Mesendoderm (in vitro differentiated cells): ENCODE measurements around the gene ARHGEF4.

Source experiments
- DNase-seq: peaks from one replicate; pipeline ENCODE4 v3.0.0; 2013
- H2AK5ac ChIP-seq: 2 replicates; pipeline ENCODE4 v1.6.1; 2013; ENCODE audit warnings: low read length, inconsistent platforms
- H2BK120ac ChIP-seq: 2 replicates; pipeline ENCODE4 v1.6.1; 2013; ENCODE audit warnings: low read depth, mild to moderate bottlenecking, low read length, moderate library complexity, mixed read lengths
- H2BK15ac ChIP-seq: replicated peaks from 2 replicates; pipeline ENCODE4 v1.6.1; 2013; ENCODE audit warnings: low read depth, mild to moderate bottlenecking, moderate library complexity
- H2BK5ac ChIP-seq: 2 replicates; pipeline ENCODE4 v1.6.1; 2013; ENCODE audit warnings: low read length, inconsistent platforms
- H3K18ac ChIP-seq: 2 replicates; pipeline ENCODE4 v1.6.1; 2013; ENCODE audit warnings: mild to moderate bottlenecking, low read length, mixed read lengths
- H3K23ac ChIP-seq: one replicate; pipeline ENCODE4 v1.6.1; 2013; ENCODE audit warnings: low read length
- H3K27ac ChIP-seq: 2 replicates; pipeline ENCODE4 v1.5.1; 2013; ENCODE audit warnings: low read depth, mild to moderate bottlenecking, inconsistent platforms, low read length, moderate library complexity
- H3K27me3 ChIP-seq: 2 replicates; pipeline ENCODE4 v1.6.1; 2013; ENCODE audit warnings: low read length, control low read depth, mild to moderate bottlenecking, inconsistent platforms; ENCODE audit not compliant: insufficient read depth, poor library complexity
- H3K36me3 ChIP-seq: 2 replicates; pipeline ENCODE4 v1.6.1; 2013; ENCODE audit warnings: low read length, inconsistent platforms; ENCODE audit not compliant: control insufficient read depth, insufficient read depth
- H3K4ac ChIP-seq: one replicate; pipeline ENCODE4 v1.6.1; 2013; ENCODE audit warnings: low read depth, mild to moderate bottlenecking, low read length, moderate library complexity
- H3K4me1 ChIP-seq: 2 replicates; pipeline ENCODE4 v1.6.1; 2013; ENCODE audit warnings: low read depth, low read length, inconsistent platforms; ENCODE audit not compliant: control insufficient read depth
- H3K4me2 ChIP-seq: 2 replicates; pipeline ENCODE4 v1.6.1; 2013; ENCODE audit warnings: low read length
- H3K4me3 ChIP-seq: 2 replicates; pipeline ENCODE4 v1.5.1; 2013; ENCODE audit warnings: mild to moderate bottlenecking, low read length
- H3K56ac ChIP-seq: one replicate; pipeline ENCODE4 v1.6.1; 2013; ENCODE audit warnings: low read length
- H3K79me1 ChIP-seq: 2 replicates; pipeline ENCODE4 v1.6.1; 2013; ENCODE audit warnings: low read length, inconsistent platforms
- H3K79me2 ChIP-seq: 2 replicates; pipeline ENCODE4 v1.6.1; 2013; ENCODE audit warnings: mild to moderate bottlenecking, low read length; ENCODE audit not compliant: control insufficient read depth, insufficient read depth
- H3K9ac ChIP-seq: 2 replicates; pipeline ENCODE4 v1.6.1; 2013; ENCODE audit warnings: low read length, inconsistent platforms
- H4K5ac ChIP-seq: one replicate; pipeline ENCODE4 v1.6.1; 2013; ENCODE audit warnings: low read length
- H4K8ac ChIP-seq: one replicate; pipeline ENCODE4 v1.6.1; 2013; ENCODE audit warnings: low read depth, mild to moderate bottlenecking, control low read depth, low read length, moderate library complexity
- WGBS: extraction: QIAGEN DNeasy Blood & Tissue Kit; methylation state at CpG from one replicate; pipeline ENCODE4 v1.1.7; 2013; ENCODE audit warnings: low lambda C conversion rate, missing lambda C conversion rate; ENCODE audit not compliant: insufficient coverage; ENCODE audit errors: extremely low coverage; 5-methylcytosine and 5-hydroxymethylcytosine counted together

Gene ARHGEF4

GRCh38 chr2:130951018-130951417 lies 114.3 kb downstream of the ARHGEF4 start:
- no peak overlapping the region for H3K4me3 ChIP-seq
- H3K23ac ChIP-seq: no peak overlapping the region
- no peak for DNase-seq
- no peak overlapping the region for H2BK15ac ChIP-seq
- no peak overlapping the region for H4K5ac ChIP-seq
- H3K4me2 ChIP-seq: no peak overlapping the region
- H3K9ac ChIP-seq: no peak overlapping the region
- no peak overlapping the region for H3K4ac ChIP-seq
- no peaks in the 10 kb centered on the region for H3K4me1 ChIP-seq
- H4K8ac ChIP-seq: no peak overlapping the region
- H2BK120ac ChIP-seq: no peak overlapping the region
- no peak overlapping the region for H2AK5ac ChIP-seq
- no peaks in the 10 kb centered on the region for H3K27me3 ChIP-seq
- no peaks in the 10 kb centered on the region for H3K36me3 ChIP-seq
- H3K27ac ChIP-seq: no peak overlapping the region
- H2BK5ac ChIP-seq: no peak overlapping the region
- H3K79me2 ChIP-seq: no peaks in the 10 kb centered on the region
- H3K56ac ChIP-seq: no peak overlapping the region
- H3K18ac ChIP-seq: no peak overlapping the region
- no peaks in the 10 kb centered on the region for H3K79me1 ChIP-seq

DNA sequence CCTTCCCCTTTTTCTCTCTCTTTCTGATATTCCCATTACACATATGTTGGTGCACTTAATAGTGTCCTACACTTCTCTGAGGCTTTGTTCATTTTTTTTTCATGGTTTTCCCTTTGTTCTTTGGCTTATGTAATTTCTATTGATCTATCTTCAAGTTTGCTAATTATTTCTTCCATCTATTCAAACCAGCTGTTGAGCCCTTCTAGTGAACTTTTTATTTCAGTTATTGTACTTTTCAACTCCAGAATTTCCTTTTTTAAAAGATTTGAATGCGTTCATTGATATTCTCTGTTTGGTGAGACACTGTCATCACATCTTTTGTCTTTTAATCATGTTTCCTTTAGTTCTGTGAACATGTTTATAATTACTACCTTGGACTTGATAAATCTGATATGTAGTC lies 118.2 kb downstream of the ARHGEF4 start:
- H3K79me1 ChIP-seq: no peaks in the 10 kb centered on the region
- WGBS: no CpG with 5 or more reads among the region's 1 CpG
- H3K4me2 ChIP-seq: no peak overlapping the region

GRCh38 chr2:130957915-130958314 lies 121.2 kb downstream of the ARHGEF4 start:
- no peaks in the 10 kb centered on the region for H3K79me1 ChIP-seq
- H3K27ac ChIP-seq: no peak overlapping the region
- no peak overlapping the region for H4K8ac ChIP-seq
- no CpG with 5 or more reads among the region's 2 CpGs for WGBS
- no peak overlapping the region for H2BK120ac ChIP-seq
- no peaks in the 10 kb centered on the region for H3K79me2 ChIP-seq
- no peak overlapping the region for H3K23ac ChIP-seq
- H2BK15ac ChIP-seq: no peak overlapping the region
- H3K18ac ChIP-seq: no peak overlapping the region
- H2AK5ac ChIP-seq: no peak overlapping the region
- H3K9ac ChIP-seq: no peak overlapping the region
- no peak overlapping the region for H3K4ac ChIP-seq
- no peak overlapping the region for H3K56ac ChIP-seq
- H4K5ac ChIP-seq: no peak overlapping the region
- H2BK5ac ChIP-seq: no peak overlapping the region
- H3K36me3 ChIP-seq: no peaks in the 10 kb centered on the region
- H3K4me3 ChIP-seq: no peak overlapping the region
- H3K4me1 ChIP-seq: no peaks in the 10 kb centered on the region
- H3K4me2 ChIP-seq: no peak overlapping the region
- H3K27me3 ChIP-seq: peaks cover 10% of the 10 kb centered on the region
- no peak for DNase-seq

More for the DNA sequence above, 118.2 kb downstream of the ARHGEF4 start:
- H3K79me2 ChIP-seq: no peaks in the 10 kb centered on the region
- DNase-seq: no peak
- no peak overlapping the region for H3K18ac ChIP-seq
- no peaks in the 10 kb centered on the region for H3K27me3 ChIP-seq
- no peaks in the 10 kb centered on the region for H3K4me1 ChIP-seq
- H3K36me3 ChIP-seq: no peaks in the 10 kb centered on the region
- no peak overlapping the region for H2BK120ac ChIP-seq
- H2AK5ac ChIP-seq: no peak overlapping the region
- no peak overlapping the region for H4K8ac ChIP-seq
- no peak overlapping the region for H2BK5ac ChIP-seq
- no peak overlapping the region for H3K9ac ChIP-seq
- no peak overlapping the region for H3K56ac ChIP-seq
- no peak overlapping the region for H3K27ac ChIP-seq
- no peak overlapping the region for H3K4me3 ChIP-seq
- no peak overlapping the region for H4K5ac ChIP-seq
- no peak overlapping the region for H3K23ac ChIP-seq
- no peak overlapping the region for H2BK15ac ChIP-seq
- no peak overlapping the region for H3K4ac ChIP-seq

GRCh38 chr2:130963196-130963848 lies 126.6 kb downstream of the ARHGEF4 start:
- no CpG with 5 or more reads among the region's 90 CpGs for WGBS
- no peak overlapping the region for H3K4me3 ChIP-seq

DNA sequence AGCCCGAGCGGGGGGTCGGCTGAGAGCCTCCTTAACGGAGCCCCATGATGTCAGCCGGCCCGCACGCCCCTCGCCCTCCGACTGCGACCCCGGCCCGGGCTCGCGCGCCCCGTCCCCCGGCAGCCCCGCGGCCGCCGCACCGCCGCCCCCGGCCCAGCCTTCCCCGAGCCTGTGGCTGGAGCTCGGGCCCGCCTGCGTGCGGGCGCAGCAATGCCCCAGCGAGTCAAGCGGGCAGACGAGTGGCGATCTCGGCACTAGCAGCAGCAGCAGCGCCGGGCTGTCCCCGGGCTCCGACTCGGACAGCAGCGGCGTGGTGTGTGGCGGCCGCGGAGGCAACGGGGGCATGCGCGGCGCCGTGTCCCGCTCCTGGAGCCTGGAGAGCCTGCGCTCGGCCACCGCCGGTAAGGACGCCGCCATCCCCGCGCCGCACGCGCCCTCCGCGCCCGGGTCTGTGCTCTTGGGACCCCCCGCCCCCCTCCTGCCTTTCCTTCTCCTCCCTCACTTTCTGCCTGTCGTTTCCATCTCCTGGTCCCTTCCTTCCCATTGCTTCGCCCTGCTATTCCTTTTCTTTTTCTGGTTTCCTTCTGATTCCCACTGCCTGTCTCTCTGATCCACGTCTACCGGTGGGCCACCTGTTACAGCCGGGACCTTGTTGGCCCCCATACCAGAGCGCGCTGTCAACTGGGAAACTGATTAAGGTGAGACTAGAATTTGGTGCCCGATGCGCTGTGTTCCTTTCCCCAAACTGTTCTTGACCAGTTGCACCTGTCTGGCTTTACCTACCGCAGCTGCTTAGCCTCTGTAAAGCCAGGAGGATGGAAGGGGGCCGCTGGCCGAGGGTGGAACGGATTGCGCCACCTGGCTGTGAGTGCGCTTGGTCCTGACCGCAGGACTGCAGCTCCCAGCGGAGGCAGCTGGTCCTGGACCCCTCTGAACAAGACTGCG lies 127.4 kb downstream of the ARHGEF4 start:
- no peaks in the 10 kb centered on the region for H3K79me1 ChIP-seq
- no peak overlapping the region for H4K5ac ChIP-seq
- peak overlapping the region; percentile 44 for H3K4me2 ChIP-seq
- no CpG with 5 or more reads among the region's 84 CpGs for WGBS
- H3K4ac ChIP-seq: no peak overlapping the region
- no peak overlapping the region for H2AK5ac ChIP-seq
- no peak overlapping the region for H3K4me3 ChIP-seq
- no peak overlapping the region for H2BK15ac ChIP-seq
- no peak overlapping the region for H3K27ac ChIP-seq
- no peak overlapping the region for H3K9ac ChIP-seq
- H2BK5ac ChIP-seq: no peak overlapping the region
- peak; percentile 84 for DNase-seq
- no peak overlapping the region for H2BK120ac ChIP-seq
- H3K56ac ChIP-seq: peak overlapping the region; percentile 43
- H3K79me2 ChIP-seq: no peaks in the 10 kb centered on the region
- H3K4me1 ChIP-seq: peaks cover 2% of the 10 kb centered on the region
- peaks cover 18% of the 10 kb centered on the region for H3K27me3 ChIP-seq
- H3K18ac ChIP-seq: peak overlapping the region; percentile 9
- H4K8ac ChIP-seq: no peak overlapping the region
- H3K36me3 ChIP-seq: no peaks in the 10 kb centered on the region
- H3K23ac ChIP-seq: no peak overlapping the region

More at GRCh38 chr2:130963196-130963848, 126.6 kb downstream of the ARHGEF4 start:
- H4K5ac ChIP-seq: no peak overlapping the region
- no peak overlapping the region for H2BK5ac ChIP-seq
- H3K36me3 ChIP-seq: no peaks in the 10 kb centered on the region
- peaks cover 18% of the 10 kb centered on the region for H3K27me3 ChIP-seq
- no peak overlapping the region for H2AK5ac ChIP-seq
- no peak for DNase-seq
- H3K79me1 ChIP-seq: no peaks in the 10 kb centered on the region
- H3K27ac ChIP-seq: no peak overlapping the region
- H4K8ac ChIP-seq: no peak overlapping the region
- no peak overlapping the region for H2BK120ac ChIP-seq
- no peak overlapping the region for H3K9ac ChIP-seq
- peaks cover 2% of the 10 kb centered on the region for H3K4me1 ChIP-seq
- H3K79me2 ChIP-seq: no peaks in the 10 kb centered on the region
- no peak overlapping the region for H2BK15ac ChIP-seq
- H3K4me2 ChIP-seq: peak overlapping the region; percentile 27
- H3K18ac ChIP-seq: peak overlapping the region; percentile 9
- H3K56ac ChIP-seq: no peak overlapping the region
- H3K4ac ChIP-seq: no peak overlapping the region
- no peak overlapping the region for H3K23ac ChIP-seq
